ENCODE measurements around the gene COL6A2. TPM values are rescaled to one million over a fixed set of nuclear protein-coding genes. Genes with fewer than 3 reads are reported as not detected.

The COL6A2 gene
- total RNA-seq, 1 donor: 487 TPM

GRCh38 chr21:46091631-46092025 is 6.3 kb upstream of the COL6A2 start:
- DNase-seq (ENCODE audit: low read depth): no peak
- H3K4me3 ChIP-seq (ENCODE audit: low read depth, low read length): no peak overlapping the region
- no peak for TF ChIP-seq CTCF (IDR thresholded peaks at IDR 0.05; ENCODE audit: insufficient read depth, low read depth, low read length)

- TF ChIP-seq CTCF (IDR thresholded peaks at IDR 0.05; ENCODE audit: insufficient read depth, low read depth, low read length): peak; percentile 1
- peak; percentile 97 for DNase-seq (ENCODE audit: low read depth)
- H3K4me3 ChIP-seq (ENCODE audit: low read depth, low read length): peak overlapping the region; percentile 27
Measured at GRCh38 chr21:46092026-46092764, 5.7 kb upstream of the COL6A2 start.

GRCh38 chr21:46092811-46093667 is 4.9 kb upstream of the COL6A2 start:
- no peak for DNase-seq (ENCODE audit: low read depth)
- TF ChIP-seq CTCF (IDR thresholded peaks at IDR 0.05; ENCODE audit: insufficient read depth, low read depth, low read length): peak; percentile 17
- no peak overlapping the region for H3K4me3 ChIP-seq (ENCODE audit: low read depth, low read length)

- no peak overlapping the region for H3K4me3 ChIP-seq (ENCODE audit: low read depth, low read length)
- DNase-seq (ENCODE audit: low read depth): no peak
- TF ChIP-seq CTCF (IDR thresholded peaks at IDR 0.05; ENCODE audit: insufficient read depth, low read depth, low read length): no peak
Measured at GRCh38 chr21:46093668-46094400, 4.1 kb upstream of the COL6A2 start.

GRCh38 chr21:46094401-46095082 is 3.4 kb upstream of the COL6A2 start:
- H3K4me3 ChIP-seq (ENCODE audit: low read depth, low read length): no peak overlapping the region
- no peak for TF ChIP-seq CTCF (IDR thresholded peaks at IDR 0.05; ENCODE audit: insufficient read depth, low read depth, low read length)
- no peak for DNase-seq (ENCODE audit: low read depth)

GRCh38 chr21:46095083-46095719 is 2.7 kb upstream of the COL6A2 start:
- DNase-seq (ENCODE audit: low read depth): no peak
- no peak overlapping the region for H3K4me3 ChIP-seq (ENCODE audit: low read depth, low read length)
- no peak for TF ChIP-seq CTCF (IDR thresholded peaks at IDR 0.05; ENCODE audit: insufficient read depth, low read depth, low read length)
